Activated CD4-positive, alpha-beta memory T cell treated with anti-CD3 and anti-CD28 coated beads, Interleukin-2, amount 10 ng/mL, durations not matched to agents 7 days and 5 days (primary cell): ENCODE measurements around the gene OMD. TPM values are rescaled to one million over a fixed set of nuclear protein-coding genes. Genes with fewer than 3 reads are reported as not detected.
"Not testable (repeated sequence)": the region's sequence is repeated elsewhere in the genome, so short reads cannot be mapped to it uniquely, and the experiment has no call there.

ENCODE experiments used
- CTCF ChIA-PET: fragments of 350-600 bp; sonication (Branson Sonifier 250); formaldehyde crosslinking; loops from one replicate; lab custom pipeline; 2021; ENCODE audit warnings: antibody characterized with exemption, inconsistent platforms; lab: Charles Lee
- POLR2A ChIA-PET: fragments of 350-600 bp; sonication (Branson Sonifier 250); formaldehyde crosslinking; loops from one replicate; lab custom pipeline; 2021; ENCODE audit warnings: antibody characterized with exemption; lab: Charles Lee
- DNase-seq: peaks from one replicate; pipeline ENCODE4 v3.0.0-alpha.2; 2020
- H3K27ac Mint-ChIP-seq: one replicate; pipeline ENCODE4 v1.8.0; 2021; ENCODE audit warnings: mild to moderate bottlenecking, mixed read lengths
- H3K27me3 Mint-ChIP-seq: one replicate; pipeline ENCODE4 v1.8.0; 2021; ENCODE audit warnings: mixed read lengths
- H3K36me3 Mint-ChIP-seq: one replicate; pipeline ENCODE4 v1.8.0; 2021; ENCODE audit warnings: low read depth, mixed read lengths
- H3K4me1 Mint-ChIP-seq: one replicate; pipeline ENCODE4 v1.8.0; 2021; ENCODE audit warnings: mixed read lengths
- H3K4me3 Mint-ChIP-seq: one replicate; pipeline ENCODE4 v1.8.0; 2021; ENCODE audit warnings: mild to moderate bottlenecking, mixed read lengths
- H3K9me3 Mint-ChIP-seq: one replicate; pipeline ENCODE4 v1.8.0; 2021; ENCODE audit warnings: mixed read lengths
- total RNA-seq, 2 experiments: library from RNA; stranded (reverse); gene quantifications; one replicate each; pipeline ENCODE4 v1.2.3, GENCODE V29; 2021

The OMD gene
- total RNA-seq, 2 experiments from 2014 or later, result not detected

- Mint-ChIP-seq H3K4me3 (no peak overlapping the region), H3K36me3 (no peaks in the 10 kb centered on the region), H3K27me3 (no peaks in the 10 kb centered on the region), H3K9me3 (no peaks in the 10 kb centered on the region), H3K27ac (no peak overlapping the region), H3K4me1 (peaks cover 18% of the 10 kb centered on the region)
- no peak for DNase-seq
- ChIA-PET CTCF (interaction anchor here (0.8 to 3.3 kb wide), 4 partner anchors 10 to 301 kb away, joined by 3 to 13 read pairs (median 4); no protein-coding TSS in a partner anchor), POLR2A (no interaction called here)
Measured at GRCh38 chr9:92438900-92439526, 14.7 kb upstream of the OMD start.

DNA sequence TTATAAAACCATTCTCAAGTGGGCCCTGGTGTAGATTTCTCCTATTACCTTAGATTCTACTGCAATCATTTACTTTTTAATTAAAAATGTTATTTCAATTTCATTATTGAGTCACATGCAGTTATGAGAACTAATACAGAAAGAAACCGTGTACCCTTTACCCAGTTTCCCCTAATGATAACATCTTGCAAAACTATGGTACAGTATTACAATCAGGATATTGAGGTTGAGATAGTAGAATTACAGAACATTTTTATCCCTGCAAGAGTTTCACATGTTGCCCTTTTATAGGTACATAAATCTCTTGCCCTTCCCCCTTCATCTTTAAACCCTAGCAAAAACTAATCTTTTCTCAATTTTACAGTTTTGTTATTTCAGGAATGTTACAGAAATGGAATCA lies 11.0 kb upstream of the OMD start:
- peaks cover 2% of the 10 kb centered on the region for H3K36me3 Mint-ChIP-seq
- CTCF ChIA-PET, result no interaction called here
- no peak for DNase-seq
- no peak overlapping the region for H3K27ac Mint-ChIP-seq
- H3K4me1 Mint-ChIP-seq, result peaks cover 13% of the 10 kb centered on the region
- H3K27me3 Mint-ChIP-seq, result no peaks in the 10 kb centered on the region
- POLR2A ChIA-PET, result no interaction called here
- no peaks in the 10 kb centered on the region for H3K9me3 Mint-ChIP-seq
- no peak overlapping the region for H3K4me3 Mint-ChIP-seq

- Mint-ChIP-seq H3K4me3 (no peak overlapping the region), H3K4me1 (peaks cover 6% of the 10 kb centered on the region), H3K36me3 (peaks cover 2% of the 10 kb centered on the region), H3K27ac (no peak overlapping the region), H3K9me3 (no peaks in the 10 kb centered on the region), H3K27me3 (no peaks in the 10 kb centered on the region)
- CTCF ChIA-PET, result no interaction called here
- DNase-seq, result no peak
- POLR2A ChIA-PET, result no interaction called here
Measured at GRCh38 chr9:92432972-92433548, 8.8 kb upstream of the OMD start.

DNA sequence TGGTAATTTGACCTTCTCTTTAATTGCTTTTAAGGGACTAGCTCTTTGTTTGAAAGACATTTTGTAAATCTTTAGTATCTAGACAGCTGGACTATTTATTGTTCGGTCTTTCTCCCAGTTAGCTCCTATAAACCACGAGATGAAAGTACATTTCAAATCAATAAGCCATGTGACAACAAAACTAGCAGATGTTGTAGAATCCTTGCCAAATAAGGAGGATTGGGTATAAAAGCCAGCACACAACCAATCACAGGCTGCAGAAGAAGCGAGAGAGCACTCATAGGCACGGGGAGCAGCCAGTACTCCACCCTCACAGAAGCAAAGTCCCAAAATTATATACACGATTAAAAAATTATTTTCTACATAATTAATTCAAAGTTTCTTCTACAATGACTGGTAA lies 8.1 kb upstream of the OMD start:
- CTCF ChIA-PET, result no interaction called here
- POLR2A ChIA-PET, result no interaction called here
- Mint-ChIP-seq H3K27ac (no peak overlapping the region), H3K27me3 (no peaks in the 10 kb centered on the region), H3K4me1 (peaks cover 6% of the 10 kb centered on the region), H3K36me3 (peaks cover 2% of the 10 kb centered on the region), H3K4me3 (no peak overlapping the region), H3K9me3 (no peaks in the 10 kb centered on the region)
- no peak for DNase-seq

DNA sequence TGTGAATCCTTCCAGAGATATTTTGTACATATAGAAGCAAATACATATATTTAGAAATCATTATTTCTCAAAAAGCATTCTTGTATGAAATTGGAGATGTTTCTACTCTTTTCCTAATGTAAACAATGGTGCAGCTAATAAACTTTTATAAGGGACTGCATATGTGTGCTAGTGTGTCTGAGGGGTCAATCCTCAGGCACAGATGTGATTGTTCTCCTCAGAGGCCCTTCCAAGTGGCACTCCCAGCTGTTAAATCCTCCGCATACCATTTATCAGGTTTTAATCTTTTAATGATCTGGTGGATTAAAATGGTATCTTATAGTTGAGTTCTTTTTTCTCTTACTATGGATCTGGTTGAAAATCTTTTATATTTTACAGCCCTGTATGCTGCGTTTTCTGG lies 5.6 kb upstream of the OMD start:
- ChIA-PET POLR2A (no interaction called here), CTCF (no interaction called here)
- no peak overlapping the region for H3K4me3 Mint-ChIP-seq
- H3K27me3 Mint-ChIP-seq, result no peaks in the 10 kb centered on the region
- no peak overlapping the region for H3K27ac Mint-ChIP-seq
- peaks cover 6% of the 10 kb centered on the region for H3K4me1 Mint-ChIP-seq
- no peak for DNase-seq
- H3K9me3 Mint-ChIP-seq, result no peaks in the 10 kb centered on the region
- peaks cover 2% of the 10 kb centered on the region for H3K36me3 Mint-ChIP-seq

DNA sequence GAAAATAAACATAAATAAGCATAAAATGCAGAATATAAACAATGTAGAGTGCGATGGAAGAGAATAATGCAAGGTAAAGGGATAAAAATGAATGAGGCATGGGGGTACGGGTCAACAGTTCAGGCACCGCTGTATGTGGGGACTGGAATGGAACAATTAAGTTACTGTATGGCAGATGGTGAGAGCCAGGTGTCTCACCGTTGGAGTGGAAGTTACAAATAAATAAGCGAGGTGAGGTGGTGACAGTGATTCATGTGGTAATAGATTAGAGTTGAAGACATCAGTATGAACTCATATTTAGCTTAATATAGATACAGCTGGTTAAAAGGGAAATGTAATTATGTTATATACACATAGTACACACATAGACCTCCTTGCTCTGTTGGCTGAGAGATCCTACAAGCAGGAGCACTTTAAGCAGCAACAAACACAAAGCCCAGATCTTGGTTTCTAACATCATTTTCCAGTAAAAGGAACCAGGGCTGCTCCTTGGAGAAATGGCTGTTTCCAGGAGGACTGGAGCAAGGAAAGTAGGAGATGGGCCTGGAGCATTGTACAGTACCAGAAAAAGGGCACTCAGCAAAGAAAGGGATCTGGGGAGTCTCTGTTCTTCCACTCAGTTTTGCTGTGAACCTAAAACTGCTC lies 2.4 kb upstream of the OMD start:
- Mint-ChIP-seq H3K4me3 (no peak overlapping the region), H3K27ac (no peak overlapping the region), H3K9me3 (no peaks in the 10 kb centered on the region), H3K36me3 (no peaks in the 10 kb centered on the region), H3K4me1 (peaks cover 4% of the 10 kb centered on the region), H3K27me3 (no peaks in the 10 kb centered on the region)
- ChIA-PET CTCF (no interaction called here), POLR2A (no interaction called here)
- no peak for DNase-seq

DNA sequence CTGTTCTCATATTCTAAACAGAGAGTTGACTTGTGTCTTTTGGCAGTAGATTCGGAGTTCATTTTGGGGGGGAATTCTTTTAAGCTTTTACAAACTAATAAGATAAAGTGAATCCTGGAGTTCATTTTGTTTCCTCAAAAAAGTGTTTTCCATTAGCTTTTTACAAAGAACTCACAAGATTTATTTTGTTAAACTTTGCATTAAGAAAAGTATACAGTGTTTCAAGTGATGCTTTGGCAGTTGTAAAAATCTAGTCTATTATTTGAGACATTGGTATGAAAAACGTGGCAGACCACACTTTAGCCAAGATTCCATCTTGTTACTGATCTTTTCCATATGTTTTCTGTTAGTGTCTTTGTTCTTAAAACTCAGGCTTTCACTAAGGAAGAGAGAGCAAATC lies 1.2 kb upstream of the OMD start:
- no peak overlapping the region for H3K4me3 Mint-ChIP-seq
- no peaks in the 10 kb centered on the region for H3K27me3 Mint-ChIP-seq
- ChIA-PET POLR2A (no interaction called here), CTCF (no interaction called here)
- H3K4me1 Mint-ChIP-seq, result peaks cover 4% of the 10 kb centered on the region
- no peak for DNase-seq
- H3K9me3 Mint-ChIP-seq, result no peaks in the 10 kb centered on the region
- H3K36me3 Mint-ChIP-seq, result no peaks in the 10 kb centered on the region
- H3K27ac Mint-ChIP-seq, result no peak overlapping the region

DNA sequence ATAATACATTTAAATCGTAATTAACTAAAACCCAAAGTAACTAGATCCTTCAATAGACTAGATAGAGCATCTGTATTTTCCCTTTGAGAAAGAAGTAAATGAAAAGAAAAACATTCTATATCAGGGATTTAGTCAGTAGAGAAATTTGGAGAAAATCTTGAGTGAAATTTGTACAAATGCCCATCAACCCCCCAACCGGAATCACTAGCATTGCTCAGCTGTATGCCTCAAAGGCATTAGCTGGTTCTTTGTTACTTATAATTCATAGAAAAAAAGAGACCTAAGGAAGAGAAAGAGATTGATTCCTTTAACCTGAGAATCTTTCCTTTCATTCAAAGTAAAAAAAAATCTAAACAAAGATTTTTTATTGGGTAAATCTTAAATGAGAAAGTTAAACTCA lies 659 bp downstream of the OMD start:
- no peak overlapping the region for H3K27ac Mint-ChIP-seq

DNA sequence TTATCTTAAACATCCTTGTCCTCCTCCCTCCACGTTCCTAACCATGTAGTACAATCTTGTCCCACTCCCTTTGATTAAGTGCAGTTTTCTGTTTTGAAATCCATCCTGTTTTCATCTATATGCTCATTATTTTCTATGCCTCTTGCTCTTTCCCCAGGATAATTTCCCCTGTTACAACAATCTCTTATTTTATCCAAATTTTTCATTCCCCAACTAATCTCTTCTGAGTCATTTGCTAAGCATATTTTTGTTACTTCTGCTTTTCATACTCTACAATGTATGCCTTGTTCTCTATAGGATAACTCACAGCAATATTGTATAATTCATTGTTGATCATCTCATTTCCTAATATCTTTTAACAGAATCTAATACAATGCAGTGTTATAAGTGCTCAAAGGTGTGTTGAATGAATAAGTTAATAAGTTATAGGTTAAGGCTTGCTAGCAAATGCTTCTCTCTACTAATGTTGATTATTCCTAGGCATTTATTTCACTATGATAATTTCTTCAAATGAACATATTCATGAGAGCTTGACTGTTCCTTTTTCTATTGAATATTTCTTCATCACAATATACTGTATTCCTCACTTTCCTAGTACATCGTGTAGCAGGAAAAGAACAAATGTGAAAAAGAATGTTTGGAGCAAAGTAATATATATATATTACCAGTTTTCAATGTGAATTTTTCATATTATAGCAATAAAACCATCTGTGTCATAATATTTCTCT lies 1.5 kb downstream of the OMD start:
- peaks cover 4% of the 10 kb centered on the region for H3K4me1 Mint-ChIP-seq
- CTCF ChIA-PET, result no interaction called here
- no peaks in the 10 kb centered on the region for H3K36me3 Mint-ChIP-seq
- H3K27ac Mint-ChIP-seq, result no peak overlapping the region
- H3K4me3 Mint-ChIP-seq, result no peak overlapping the region
- no peaks in the 10 kb centered on the region for H3K9me3 Mint-ChIP-seq
- no peaks in the 10 kb centered on the region for H3K27me3 Mint-ChIP-seq
- no peak for DNase-seq
- POLR2A ChIA-PET, result no interaction called here

More for the DNA sequence above, 659 bp downstream of the OMD start:
- Mint-ChIP-seq H3K9me3 (no peaks in the 10 kb centered on the region), H3K36me3 (no peaks in the 10 kb centered on the region), H3K4me3 (no peak overlapping the region), H3K4me1 (peaks cover 4% of the 10 kb centered on the region), H3K27me3 (no peaks in the 10 kb centered on the region)
- POLR2A ChIA-PET, result no interaction called here
- DNase-seq, result no peak
- CTCF ChIA-PET, result no interaction called here

DNA sequence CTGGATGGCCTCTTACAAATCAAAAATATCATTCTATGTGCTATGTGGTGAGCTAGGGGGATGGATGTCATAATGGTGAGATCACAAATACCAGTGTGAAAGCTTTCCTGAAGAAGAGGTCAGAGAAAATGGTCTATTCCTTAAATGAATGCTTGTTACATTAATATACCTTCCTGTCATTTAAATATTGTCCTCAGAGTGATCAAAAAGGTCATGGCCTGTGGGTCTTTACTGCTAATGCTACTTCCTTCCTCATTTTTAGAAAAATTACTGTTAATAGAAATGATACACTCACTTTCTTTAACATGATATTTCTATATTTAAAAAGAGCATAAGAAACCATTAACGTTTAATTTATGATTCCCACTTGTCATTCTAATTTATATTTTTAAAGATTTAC lies 9.7 kb downstream of the OMD start:
- H3K27me3 Mint-ChIP-seq, result no peaks in the 10 kb centered on the region
- peaks cover 4% of the 10 kb centered on the region for H3K36me3 Mint-ChIP-seq
- H3K4me3 Mint-ChIP-seq, result no peak overlapping the region
- H3K4me1 Mint-ChIP-seq, result no peaks in the 10 kb centered on the region
- ChIA-PET POLR2A (no interaction called here), CTCF (interaction anchor here (0.7 kb wide), 1 partner anchor 274 kb away, joined by 3 read pairs; no protein-coding TSS in a partner anchor)
- no peak for DNase-seq
- no peak overlapping the region for H3K27ac Mint-ChIP-seq
- H3K9me3 Mint-ChIP-seq, result no peaks in the 10 kb centered on the region

- DNase-seq, CTCF ChIA-PET, H3K27me3 Mint-ChIP-seq, H3K36me3 Mint-ChIP-seq, H3K27ac Mint-ChIP-seq, POLR2A ChIA-PET, H3K9me3 Mint-ChIP-seq, H3K4me3 Mint-ChIP-seq: not testable (repeated sequence)
- peaks cover 12% of the 10 kb centered on the region for H3K4me1 Mint-ChIP-seq
Measured at GRCh38 chr9:92411157-92411556, 13.1 kb downstream of the OMD start.

- Mint-ChIP-seq H3K4me3 (no peak overlapping the region), H3K36me3 (peaks cover 4% of the 10 kb centered on the region), H3K4me1 (peaks cover 24% of the 10 kb centered on the region), H3K27me3 (no peaks in the 10 kb centered on the region), H3K9me3 (no peaks in the 10 kb centered on the region), H3K27ac (no peak overlapping the region)
- ChIA-PET POLR2A (interaction anchor here (0.6 kb wide), 1 partner anchor 361 kb away, joined by 3 read pairs; no protein-coding TSS in a partner anchor), CTCF (no interaction called here)
- DNase-seq, result no peak
Measured at GRCh38 chr9:92408747-92409478, 15.4 kb downstream of the OMD start.
